NB4 (cell line): Measurements from ENCODE around the gene WFIKKN1.

Source experiments
- CTCF ChIP-seq: IDR thresholded peaks from one replicate; pipeline ENCODE4 v1.5.1; 2012; ENCODE audit warnings: low read depth, low read length
- MAX ChIP-seq: IDR thresholded peaks from 2 replicates; pipeline ENCODE4 v1.6.1; 2011; ENCODE audit warnings: low read depth, low read length
- MYC ChIP-seq: IDR thresholded peaks from 2 replicates; pipeline ENCODE4 v1.6.1; 2011; ENCODE audit warnings: low read depth, low read length
- POLR2A ChIP-seq: IDR thresholded peaks from 2 replicates; pipeline ENCODE4 v1.6.1; 2011; ENCODE audit warnings: mild to moderate bottlenecking; ENCODE audit not compliant: insufficient read length; ENCODE audit errors: extremely low read depth

- TF ChIP-seq CTCF, result no peak
- TF ChIP-seq POLR2A, result no peak
- TF ChIP-seq MAX, result no peak
- no peak for TF ChIP-seq MYC
These were observed 28.8 kb downstream of the WFIKKN1 start for GRCh38 chr16:659618-660017.
